Endodermal cell (in vitro differentiated cells): ENCODE data around the gene CMSS1. TPM values are rescaled to one million over a fixed set of nuclear protein-coding genes. Genes with fewer than 3 reads are reported as not detected.

Experiments used
- DNase-seq: peaks from one replicate; pipeline ENCODE4 v3.0.0-alpha.2; 2017
- H3K27ac ChIP-seq: 2 replicates; pipeline ENCODE4 v1.5.1; 2013; ENCODE audit warnings: mild to moderate bottlenecking, low read depth, low read length, moderate library complexity
- H3K27me3 ChIP-seq: 2 replicates; pipeline ENCODE4 v1.6.1; 2013; ENCODE audit warnings: mild to moderate bottlenecking, low read length, moderate library complexity; ENCODE audit not compliant: insufficient read depth, control insufficient read depth, poor library complexity, severe bottlenecking
- H3K36me3 ChIP-seq: 2 replicates; pipeline ENCODE4 v1.7.0; 2013; ENCODE audit warnings: mild to moderate bottlenecking, low read length, moderate library complexity; ENCODE audit not compliant: control insufficient read depth, insufficient read depth
- H3K4me1 ChIP-seq: one replicate; pipeline ENCODE4 v1.7.0; 2013; ENCODE audit warnings: low read length; ENCODE audit not compliant: control insufficient read depth, insufficient read depth
- H3K4me3 ChIP-seq: 2 replicates; pipeline ENCODE4 v1.5.1; 2013; ENCODE audit warnings: mild to moderate bottlenecking, low read length, moderate library complexity
- H3K9ac ChIP-seq: 2 replicates; pipeline ENCODE4 v1.6.1; 2013; ENCODE audit warnings: mild to moderate bottlenecking, low read length, moderate library complexity; ENCODE audit not compliant: poor library complexity, severe bottlenecking; ENCODE audit errors: extremely low read depth
- H3K9me3 ChIP-seq: 2 replicates; pipeline ENCODE4 v1.6.1; 2013; ENCODE audit warnings: mild to moderate bottlenecking, low read length, moderate library complexity; ENCODE audit not compliant: control insufficient read depth
- H3K27ac Mint-ChIP-seq: 2 replicates; pipeline ENCODE4 v1.8.0; 2020; ENCODE audit warnings: mixed read lengths
- H3K27me3 Mint-ChIP-seq: 2 replicates; pipeline ENCODE4 v1.8.0; 2021; ENCODE audit warnings: mild to moderate bottlenecking, mixed read lengths; ENCODE audit not compliant: insufficient read depth
- H3K36me3 Mint-ChIP-seq: 2 replicates; pipeline ENCODE4 v1.8.0; 2020; ENCODE audit warnings: low read depth, mixed read lengths
- H3K4me1 Mint-ChIP-seq: 2 replicates; pipeline ENCODE4 v1.8.0; 2020; ENCODE audit warnings: mixed read lengths
- H3K4me3 Mint-ChIP-seq: 2 replicates; pipeline ENCODE4 v1.8.0; 2020; ENCODE audit warnings: mild to moderate bottlenecking, moderate library complexity, mixed read lengths
- H3K9me3 Mint-ChIP-seq: 2 replicates; pipeline ENCODE4 v1.8.0; 2020; ENCODE audit warnings: mild to moderate bottlenecking, mixed read lengths
- WGBS, 2 experiments: methylation state at CpG; one replicate each; pipeline versions ENCODE4 v1.1.5 to v1.1.7; 2013; ENCODE audit warnings: missing lambda C conversion rate in 2 of 2, mixed read lengths in 1 of 2; ENCODE audit not compliant: insufficient coverage in 1 of 2, insufficient read length in 1 of 2; 5-methylcytosine and 5-hydroxymethylcytosine counted together
- total RNA-seq, 2 donors: library from RNA; stranded (reverse); fragmentation: NEBNext Ultra II Directional in 1 of 2; extraction: Animal tissue kit (Norgen Biotek cat#: 25700) in 1 of 2; gene quantifications; 2 replicates in 1 of 2; 3 replicates in 1 of 2; pipeline ENCODE4 v1.2.1, GENCODE V29; 2021
- TF ChIP-seq, protein P1 (sequence below): fragments of 200-600 bp; sonication (generic); conservative IDR thresholded peaks from 2 replicates; pipeline ENCODE4 v1.5.0; 2021; ENCODE audit warnings: antibody characterized with exemption, mild to moderate bottlenecking

Gene CMSS1
- total RNA-seq, 2 donors from 2014 or later = 48.5 to 50.8 TPM

DNA sequence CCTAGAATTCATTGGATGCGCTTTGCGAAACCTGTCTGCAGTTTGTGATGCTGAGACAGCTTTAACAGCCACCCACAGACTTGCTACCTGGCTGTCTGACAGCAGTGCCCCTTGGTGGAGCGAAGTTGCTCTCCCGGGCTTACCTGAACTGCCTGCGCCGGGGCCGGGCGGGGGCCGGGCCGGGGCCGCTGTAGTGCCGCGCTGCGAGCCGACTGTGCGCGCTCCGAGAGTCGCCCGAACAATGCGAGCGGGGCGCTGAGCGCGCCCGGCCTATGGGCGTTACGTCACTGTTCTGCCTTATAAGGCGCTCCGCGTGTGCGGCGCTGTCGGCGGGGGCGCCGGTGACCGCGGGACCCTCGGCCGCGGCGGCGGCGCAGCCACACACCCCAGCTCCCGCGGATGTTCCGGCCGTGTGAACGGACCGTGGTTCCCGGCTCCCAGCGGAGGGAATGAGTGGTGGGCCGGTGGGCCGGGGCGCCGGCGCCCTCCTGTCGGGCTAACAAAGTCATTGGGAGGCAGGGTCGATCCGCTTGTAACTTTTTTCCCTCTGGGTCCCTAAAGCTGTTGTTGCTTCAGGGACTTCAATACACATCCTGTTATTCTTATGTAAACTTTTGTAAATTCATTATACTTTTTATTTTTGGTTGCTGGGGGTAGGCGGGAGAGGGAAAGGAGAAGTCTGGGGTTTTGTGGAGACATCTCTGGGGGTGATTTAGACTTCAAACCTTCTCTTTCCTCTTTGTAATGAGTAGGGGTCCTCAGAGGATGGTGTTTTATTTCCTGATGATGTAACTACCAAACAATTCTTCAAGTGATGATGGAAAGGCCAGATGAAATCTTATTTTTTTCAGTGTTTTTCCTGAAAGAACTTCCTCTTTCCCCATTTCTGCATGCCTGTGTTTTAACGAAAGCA lies 58.5 kb downstream of the CMSS1 start:
- H3K27ac Mint-ChIP-seq = peak overlapping the region; percentile 89
- DNase-seq = peak; percentile 95
- TF ChIP-seq, protein P1, sequence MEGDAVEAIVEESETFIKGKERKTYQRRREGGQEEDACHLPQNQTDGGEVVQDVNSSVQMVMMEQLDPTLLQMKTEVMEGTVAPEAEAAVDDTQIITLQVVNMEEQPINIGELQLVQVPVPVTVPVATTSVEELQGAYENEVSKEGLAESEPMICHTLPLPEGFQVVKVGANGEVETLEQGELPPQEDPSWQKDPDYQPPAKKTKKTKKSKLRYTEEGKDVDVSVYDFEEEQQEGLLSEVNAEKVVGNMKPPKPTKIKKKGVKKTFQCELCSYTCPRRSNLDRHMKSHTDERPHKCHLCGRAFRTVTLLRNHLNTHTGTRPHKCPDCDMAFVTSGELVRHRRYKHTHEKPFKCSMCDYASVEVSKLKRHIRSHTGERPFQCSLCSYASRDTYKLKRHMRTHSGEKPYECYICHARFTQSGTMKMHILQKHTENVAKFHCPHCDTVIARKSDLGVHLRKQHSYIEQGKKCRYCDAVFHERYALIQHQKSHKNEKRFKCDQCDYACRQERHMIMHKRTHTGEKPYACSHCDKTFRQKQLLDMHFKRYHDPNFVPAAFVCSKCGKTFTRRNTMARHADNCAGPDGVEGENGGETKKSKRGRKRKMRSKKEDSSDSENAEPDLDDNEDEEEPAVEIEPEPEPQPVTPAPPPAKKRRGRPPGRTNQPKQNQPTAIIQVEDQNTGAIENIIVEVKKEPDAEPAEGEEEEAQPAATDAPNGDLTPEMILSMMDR = peak; percentile 52

DNA sequence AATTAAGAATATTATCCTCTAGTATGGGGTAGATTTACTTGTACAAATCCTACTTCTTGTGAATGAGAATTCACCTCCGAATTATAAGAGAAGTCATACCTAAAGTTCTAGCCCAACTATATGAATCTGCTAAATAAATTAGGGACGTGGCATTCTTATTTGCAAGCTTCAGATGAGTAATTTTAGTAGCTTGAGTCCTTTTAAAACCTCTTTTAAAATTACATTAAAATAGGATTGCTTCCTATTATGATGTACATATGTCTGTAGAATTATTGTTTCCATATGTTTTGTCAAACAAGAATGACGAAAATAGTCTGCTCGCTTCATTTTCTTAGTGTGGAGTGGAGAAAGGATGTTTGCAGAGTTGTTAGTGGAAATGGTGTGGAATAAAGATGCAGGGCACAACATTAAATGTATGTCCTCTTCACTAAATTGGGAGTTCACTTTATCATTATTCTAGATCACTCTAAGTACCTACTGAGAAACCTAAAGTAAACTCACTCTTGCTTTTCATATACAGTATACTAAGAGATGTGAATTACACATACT lies 59.4 kb downstream of the CMSS1 start:
- Mint-ChIP-seq H3K9me3 (no peaks in the 10 kb centered on the region), H3K27ac (no peak overlapping the region), H3K4me3 (no peak overlapping the region), H3K4me1 (peaks cover 20% of the 10 kb centered on the region), H3K27me3 (peaks cover 47% of the 10 kb centered on the region), H3K36me3 (no peaks in the 10 kb centered on the region)
- H3K36me3 ChIP-seq = no peaks in the 10 kb centered on the region
- H3K9ac ChIP-seq = no peak overlapping the region
- H3K27ac ChIP-seq = no peak overlapping the region
- DNase-seq = no peak
- no peaks in the 10 kb centered on the region for H3K27me3 ChIP-seq
- H3K4me3 ChIP-seq = peak overlapping the region; percentile 90
- TF ChIP-seq, protein P1 = no peak
- H3K9me3 ChIP-seq = no peaks in the 10 kb centered on the region
- H3K4me1 ChIP-seq = peaks cover 3% of the 10 kb centered on the region
- WGBS, 2 experiments = 81 to 100% methylated on average over 1 to 4 of the region's 4 CpGs

More for the DNA sequence above, 58.5 kb downstream of the CMSS1 start:
- H3K4me1 ChIP-seq = peaks cover 3% of the 10 kb centered on the region
- H3K4me3 ChIP-seq = peak overlapping the region; percentile 90
- peak overlapping the region; percentile 71 for H3K27ac ChIP-seq
- Mint-ChIP-seq H3K36me3 (no peaks in the 10 kb centered on the region), H3K9me3 (no peaks in the 10 kb centered on the region), H3K4me1 (peaks cover 29% of the 10 kb centered on the region), H3K27me3 (peaks cover 49% of the 10 kb centered on the region), H3K4me3 (peak overlapping the region; percentile 51)
- H3K9ac ChIP-seq = peak overlapping the region; percentile 82
- H3K36me3 ChIP-seq = no peaks in the 10 kb centered on the region
- 0 to 1% methylated on average over 22 to 63 of the region's 63 CpGs for WGBS, 2 experiments
- no peaks in the 10 kb centered on the region for H3K27me3 ChIP-seq
- H3K9me3 ChIP-seq = no peaks in the 10 kb centered on the region

DNA sequence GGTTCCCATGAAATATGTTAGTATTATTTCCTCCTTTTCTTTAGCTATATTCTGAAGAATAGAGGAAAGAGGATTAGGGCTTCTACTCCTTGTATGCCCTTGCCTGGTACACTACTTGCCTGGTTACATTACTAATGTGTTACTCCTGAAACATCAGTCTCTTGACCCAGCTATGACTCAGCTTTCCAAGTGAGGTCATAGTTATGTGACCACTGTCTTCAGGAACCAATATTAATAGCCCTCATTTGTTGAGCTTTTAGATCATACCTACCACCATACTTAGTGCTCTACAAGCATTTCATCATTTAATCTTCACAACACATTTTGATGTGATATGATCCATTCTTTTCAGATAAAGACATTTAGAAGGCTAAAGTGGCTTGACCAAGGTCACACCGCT lies 60.3 kb downstream of the CMSS1 start:
- Mint-ChIP-seq H3K4me1 (peaks cover 16% of the 10 kb centered on the region), H3K27ac (no peak overlapping the region), H3K9me3 (no peaks in the 10 kb centered on the region), H3K4me3 (no peak overlapping the region), H3K27me3 (peaks cover 43% of the 10 kb centered on the region), H3K36me3 (no peaks in the 10 kb centered on the region)
- H3K27ac ChIP-seq = no peak overlapping the region
- no peak overlapping the region for H3K9ac ChIP-seq
- TF ChIP-seq, protein P1 = no peak
- WGBS, 2 experiments = 100% methylated on average over 1 of the region's 1 CpG; no CpG with 5 or more reads in 1 of the 2 experiments
- no peaks in the 10 kb centered on the region for H3K4me1 ChIP-seq
- no peak for DNase-seq
- H3K4me3 ChIP-seq = no peak overlapping the region
- no peaks in the 10 kb centered on the region for H3K9me3 ChIP-seq
- H3K36me3 ChIP-seq = no peaks in the 10 kb centered on the region
- no peaks in the 10 kb centered on the region for H3K27me3 ChIP-seq
